HEK293T (cell line): Measurements from ENCODE around the gene SMIM12.

Source experiments
- ELF4 ChIP-seq: fragments of 450-650 bp; IDR thresholded peaks from 2 replicates; pipeline ENCODE4 v1.6.1; 2017; ENCODE audit warnings: antibody characterized with exemption
- FOXM1 ChIP-seq: fragments of 450-650 bp; IDR thresholded peaks from 2 replicates; pipeline ENCODE4 v1.6.1; 2017; ENCODE audit warnings: mild to moderate bottlenecking, borderline replicate concordance
- LEF1 ChIP-seq: fragments of 450-650 bp; IDR thresholded peaks from 2 replicates; pipeline ENCODE4 v1.6.1; 2017; ENCODE audit warnings: mild to moderate bottlenecking, borderline replicate concordance
- NFRKB ChIP-seq: fragments of 450-650 bp; IDR thresholded peaks from 2 replicates; pipeline ENCODE4 v1.6.1; 2016; ENCODE audit warnings: mild to moderate bottlenecking, moderate library complexity
- TARDBP ChIP-seq: fragments of 450-650 bp; IDR thresholded peaks from 2 replicates; pipeline ENCODE4 v1.6.1; 2016

DNA sequence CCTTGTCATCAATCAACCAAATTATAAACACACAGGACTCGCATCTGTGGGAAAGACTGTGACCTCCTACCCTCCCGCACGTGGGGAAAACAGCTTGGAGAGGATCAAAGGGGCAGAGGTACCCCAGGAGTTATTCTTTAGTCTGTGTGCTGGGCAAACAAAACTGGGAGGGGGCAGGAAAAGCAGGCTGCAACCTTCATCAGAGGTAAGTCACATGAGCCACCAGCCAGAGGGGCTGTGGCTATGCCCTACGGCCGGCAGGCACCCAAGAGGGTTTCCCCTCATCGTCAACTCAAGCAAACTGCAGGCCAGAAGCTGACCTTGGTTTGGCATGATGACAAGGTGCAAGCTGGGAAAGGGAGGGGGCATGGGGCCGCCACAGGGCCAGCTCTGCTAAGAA lies 12.5 kb downstream of the SMIM12 start:
- no peak for TF ChIP-seq ELF4
- TF ChIP-seq TARDBP: no peak
- no peak for TF ChIP-seq LEF1
- TF ChIP-seq FOXM1: no peak
- TF ChIP-seq NFRKB: no peak
